DND-41 (cell line): ENCODE data around the gene EDEM3.

Source experiments
- EZH2 ChIP-seq: IDR thresholded peaks from 3 replicates; pipeline ENCODE4 v1.6.1; 2012; ENCODE audit warnings: borderline replicate concordance, low read depth, mild to moderate bottlenecking, moderate library complexity, low read length, inconsistent platforms; ENCODE audit not compliant: severe bottlenecking
- TF ChIP-seq, protein P1 (sequence below): IDR thresholded peaks from 2 replicates; pipeline ENCODE4 v1.5.1; 2012; ENCODE audit warnings: borderline replicate concordance, low read length, moderate library complexity, mild to moderate bottlenecking; ENCODE audit not compliant: poor library complexity, severe bottlenecking; ENCODE audit errors: extremely low read depth

DNA sequence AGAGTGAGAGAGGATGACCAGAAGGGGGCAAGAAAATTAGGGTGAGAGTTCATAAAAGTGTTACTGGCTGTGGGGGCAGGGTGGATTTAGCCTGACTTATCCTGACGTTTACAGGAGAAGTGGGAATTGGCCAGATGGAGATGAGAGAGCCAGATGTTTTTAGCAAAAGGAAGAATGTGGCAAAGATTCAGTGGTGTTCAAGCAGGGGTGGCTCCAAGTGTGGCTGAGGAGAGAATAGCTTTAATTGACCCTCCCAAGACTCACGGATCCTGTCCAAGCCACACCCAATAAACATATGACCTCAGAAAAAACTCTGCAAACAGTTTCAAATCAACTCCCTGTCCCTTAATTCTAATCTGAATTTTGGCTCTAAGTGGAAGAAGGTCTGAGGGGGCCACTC, 35.2 kb upstream of the EDEM3 start:
- TF ChIP-seq, protein P1, sequence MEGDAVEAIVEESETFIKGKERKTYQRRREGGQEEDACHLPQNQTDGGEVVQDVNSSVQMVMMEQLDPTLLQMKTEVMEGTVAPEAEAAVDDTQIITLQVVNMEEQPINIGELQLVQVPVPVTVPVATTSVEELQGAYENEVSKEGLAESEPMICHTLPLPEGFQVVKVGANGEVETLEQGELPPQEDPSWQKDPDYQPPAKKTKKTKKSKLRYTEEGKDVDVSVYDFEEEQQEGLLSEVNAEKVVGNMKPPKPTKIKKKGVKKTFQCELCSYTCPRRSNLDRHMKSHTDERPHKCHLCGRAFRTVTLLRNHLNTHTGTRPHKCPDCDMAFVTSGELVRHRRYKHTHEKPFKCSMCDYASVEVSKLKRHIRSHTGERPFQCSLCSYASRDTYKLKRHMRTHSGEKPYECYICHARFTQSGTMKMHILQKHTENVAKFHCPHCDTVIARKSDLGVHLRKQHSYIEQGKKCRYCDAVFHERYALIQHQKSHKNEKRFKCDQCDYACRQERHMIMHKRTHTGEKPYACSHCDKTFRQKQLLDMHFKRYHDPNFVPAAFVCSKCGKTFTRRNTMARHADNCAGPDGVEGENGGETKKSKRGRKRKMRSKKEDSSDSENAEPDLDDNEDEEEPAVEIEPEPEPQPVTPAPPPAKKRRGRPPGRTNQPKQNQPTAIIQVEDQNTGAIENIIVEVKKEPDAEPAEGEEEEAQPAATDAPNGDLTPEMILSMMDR = no peak
- TF ChIP-seq EZH2 = no peak
